Dendritic cell treated with granulocyte-macrophage colony-stimulating factor and Interleukin-4, amounts not matched to agents 40 ng/mL and 50 ng/mL, for 4 days (primary cell): ENCODE results near the gene ANKAR.
"Not testable (repeated sequence)": the region's sequence is repeated elsewhere in the genome, so short reads cannot be mapped to it uniquely, and the experiment has no call there.

Experiments
- H3K27ac Mint-ChIP-seq: one replicate; pipeline ENCODE4 v1.8.0; 2022; ENCODE audit warnings: mild to moderate bottlenecking, mixed read lengths
- H3K27me3 Mint-ChIP-seq: one replicate; pipeline ENCODE4 v1.8.0; 2022; ENCODE audit warnings: mild to moderate bottlenecking, mixed read lengths
- H3K36me3 Mint-ChIP-seq: one replicate; pipeline ENCODE4 v1.8.0; 2022; ENCODE audit warnings: low read depth, mixed read lengths
- H3K4me1 Mint-ChIP-seq: one replicate; pipeline ENCODE4 v1.8.0; 2022; ENCODE audit warnings: low read depth, mixed read lengths
- H3K4me3 Mint-ChIP-seq: one replicate; pipeline ENCODE4 v1.8.0; 2022; ENCODE audit warnings: mild to moderate bottlenecking, moderate library complexity, mixed read lengths
- H3K9me3 Mint-ChIP-seq: one replicate; pipeline ENCODE4 v1.8.0; 2022; ENCODE audit warnings: mixed read lengths
- intact Hi-C: fragments of 100-400 bp; cut with micrococcal nuclease; formaldehyde crosslinking; loops from one replicate; pipeline ENCODE4 v1.15.0; 2022

The ANKAR gene

GRCh38 chr2:189663319-189663718, 11.2 kb upstream of the ANKAR start:
- H3K4me3 Mint-ChIP-seq, H3K27ac Mint-ChIP-seq, H3K27me3 Mint-ChIP-seq, H3K9me3 Mint-ChIP-seq: not testable (repeated sequence)
- H3K4me1 Mint-ChIP-seq, result peaks cover 16% of the 10 kb centered on the region
- peaks cover 31% of the 10 kb centered on the region for H3K36me3 Mint-ChIP-seq
- intact Hi-C loops, result loop anchor here (5.0 kb wide), 3 partner anchors 99 to 659 kb away; partner anchors contain the start of genes ORMDL1, OSGEPL1 and PMS1

DNA sequence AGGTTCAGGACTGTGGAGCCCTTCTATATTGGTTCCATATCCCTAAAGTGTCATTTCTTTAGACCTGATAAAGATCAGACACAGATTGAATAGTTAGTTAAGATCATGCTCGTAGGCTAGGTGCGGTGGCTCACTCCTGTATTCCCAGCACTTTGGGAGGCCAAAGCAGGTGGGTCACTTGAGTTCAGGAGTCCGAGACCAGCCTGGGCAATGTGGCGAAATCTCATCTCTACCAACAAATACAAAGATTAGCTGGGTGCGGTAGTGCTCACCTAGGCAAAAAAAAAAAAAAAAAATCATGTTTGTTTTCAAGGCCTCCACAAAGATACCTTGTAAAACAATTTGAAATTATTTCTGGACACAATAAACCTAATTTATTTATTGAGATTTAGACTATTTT, 4.6 kb upstream of the ANKAR start:
- no peaks in the 10 kb centered on the region for H3K9me3 Mint-ChIP-seq
- H3K27me3 Mint-ChIP-seq, result no peaks in the 10 kb centered on the region
- peaks cover 69% of the 10 kb centered on the region for H3K36me3 Mint-ChIP-seq
- no peak overlapping the region for H3K27ac Mint-ChIP-seq
- H3K4me1 Mint-ChIP-seq, result peaks cover 12% of the 10 kb centered on the region
- intact Hi-C loops, result loop anchor here (5.0 kb wide), 1 partner anchor 107 kb away; no protein-coding TSS in a partner anchor
- no peak overlapping the region for H3K4me3 Mint-ChIP-seq

GRCh38 chr2:189673661-189674373, 653 bp upstream of the ANKAR start:
- Mint-ChIP-seq H3K9me3 (peaks cover 13% of the 10 kb centered on the region), H3K27ac (peak overlapping the region; percentile 96), H3K27me3 (no peaks in the 10 kb centered on the region), H3K4me3 (peak overlapping the region; percentile 83), H3K36me3 (peaks cover 52% of the 10 kb centered on the region), H3K4me1 (peaks cover 18% of the 10 kb centered on the region)
- intact Hi-C loops, result loop anchor here (1.0 to 5.0 kb wide), 3 partner anchors 13 to 103 kb away; partner anchors contain the start of gene ASNSD1

DNA sequence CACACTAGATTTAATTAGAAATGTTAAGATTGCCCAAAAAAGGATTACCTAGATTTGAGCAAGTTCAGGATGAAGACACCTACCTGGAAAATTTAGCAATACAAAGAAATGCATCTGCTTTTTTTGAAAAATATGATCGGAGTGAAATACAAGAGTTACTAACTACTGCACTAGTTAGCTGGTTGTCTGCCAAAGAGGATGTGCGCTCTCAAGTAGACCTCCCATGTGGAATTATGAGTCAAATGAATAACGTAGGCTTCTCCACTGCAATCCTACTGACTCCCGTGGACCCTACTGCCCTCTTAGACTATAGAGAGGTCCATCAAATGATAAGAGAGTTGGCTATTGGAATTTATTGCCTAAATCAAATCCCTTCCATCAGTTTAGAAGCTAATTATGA, 2.0 kb downstream of the ANKAR start:
- H3K4me3 Mint-ChIP-seq, result no peak overlapping the region
- peaks cover 20% of the 10 kb centered on the region for H3K9me3 Mint-ChIP-seq
- intact Hi-C loops, result no loop called here
- no peaks in the 10 kb centered on the region for H3K27me3 Mint-ChIP-seq
- H3K4me1 Mint-ChIP-seq, result peaks cover 35% of the 10 kb centered on the region
- H3K27ac Mint-ChIP-seq, result no peak overlapping the region
- peaks cover 26% of the 10 kb centered on the region for H3K36me3 Mint-ChIP-seq

DNA sequence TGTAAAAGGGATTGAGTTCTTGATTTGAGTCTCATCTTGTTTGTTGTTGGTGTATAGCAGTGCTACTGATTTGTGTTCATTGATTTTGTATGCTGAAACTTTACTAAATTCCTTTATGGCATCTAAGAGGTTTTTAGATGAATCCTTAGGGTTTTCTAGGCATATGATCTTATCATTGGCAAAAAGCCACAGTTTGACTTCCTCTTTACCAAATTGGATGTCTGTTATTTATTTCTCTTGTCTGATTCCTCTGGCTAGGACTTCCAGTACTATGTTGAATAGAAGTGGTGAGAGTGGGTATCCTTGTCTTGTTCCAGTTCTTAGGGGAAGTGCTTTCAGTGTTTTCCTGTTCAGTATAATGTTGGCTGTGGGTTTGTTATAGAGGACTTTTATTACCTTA, 4.8 kb downstream of the ANKAR start:
- H3K27me3 Mint-ChIP-seq, result no peaks in the 10 kb centered on the region
- peaks cover 20% of the 10 kb centered on the region for H3K9me3 Mint-ChIP-seq
- H3K27ac Mint-ChIP-seq, result no peak overlapping the region
- H3K4me1 Mint-ChIP-seq, result peaks cover 23% of the 10 kb centered on the region
- H3K4me3 Mint-ChIP-seq, result no peak overlapping the region
- peaks cover 13% of the 10 kb centered on the region for H3K36me3 Mint-ChIP-seq
- intact Hi-C loops, result no loop called here

GRCh38 chr2:189681203-189681602, 6.7 kb downstream of the ANKAR start:
- Mint-ChIP-seq H3K27ac (no peak overlapping the region), H3K4me1 (peaks cover 26% of the 10 kb centered on the region), H3K36me3 (peaks cover 13% of the 10 kb centered on the region), H3K27me3 (no peaks in the 10 kb centered on the region), H3K9me3 (peaks cover 20% of the 10 kb centered on the region), H3K4me3 (no peak overlapping the region)
- intact Hi-C loops, result no loop called here

DNA sequence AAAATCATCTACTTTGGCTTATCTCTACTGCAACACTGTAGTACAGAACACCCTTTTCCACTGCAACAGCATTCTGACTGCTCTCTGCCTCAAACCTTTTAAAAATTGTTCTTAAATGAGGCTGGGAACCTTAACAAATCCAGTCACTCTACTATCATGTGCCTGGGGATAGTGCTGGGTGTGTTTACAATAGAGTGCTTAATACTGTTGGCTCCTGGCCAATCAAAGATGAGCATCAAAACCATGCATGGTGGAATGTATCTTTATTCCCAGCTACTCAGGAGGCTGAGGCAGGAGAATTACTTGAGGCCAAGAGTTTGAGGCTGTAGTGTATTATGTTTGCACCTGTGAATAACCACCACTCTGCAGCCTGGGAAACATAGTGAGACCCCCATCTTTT, 7.4 kb downstream of the ANKAR start:
- Mint-ChIP-seq H3K36me3 (peaks cover 13% of the 10 kb centered on the region), H3K4me1 (peaks cover 26% of the 10 kb centered on the region)

GRCh38 chr2:189683348-189683747, 8.9 kb downstream of the ANKAR start:
- intact Hi-C loops, result no loop called here
- no peaks in the 10 kb centered on the region for H3K27me3 Mint-ChIP-seq
- H3K9me3 Mint-ChIP-seq, result peaks cover 12% of the 10 kb centered on the region
- H3K36me3 Mint-ChIP-seq, result peaks cover 2% of the 10 kb centered on the region
- no peak overlapping the region for H3K27ac Mint-ChIP-seq
- no peak overlapping the region for H3K4me3 Mint-ChIP-seq
- peaks cover 26% of the 10 kb centered on the region for H3K4me1 Mint-ChIP-seq

More for the DNA sequence above, 7.4 kb downstream of the ANKAR start:
- intact Hi-C loops, result no loop called here
- Mint-ChIP-seq H3K27ac (no peak overlapping the region), H3K9me3 (peaks cover 20% of the 10 kb centered on the region), H3K27me3 (no peaks in the 10 kb centered on the region), H3K4me3 (no peak overlapping the region)

- intact Hi-C loops, result no loop called here
- Mint-ChIP-seq H3K4me1 (peaks cover 17% of the 10 kb centered on the region), H3K27ac (no peak overlapping the region)
These were observed 10.3 kb downstream of the ANKAR start for GRCh38 chr2:189684811-189685210.

GRCh38 chr2:189685540-189686229, 11.2 kb downstream of the ANKAR start:
- intact Hi-C loops, result no loop called here
- H3K36me3 Mint-ChIP-seq, result no peaks in the 10 kb centered on the region
- peaks cover 9% of the 10 kb centered on the region for H3K4me1 Mint-ChIP-seq
- no peak overlapping the region for H3K27ac Mint-ChIP-seq
- no peak overlapping the region for H3K4me3 Mint-ChIP-seq
- no peaks in the 10 kb centered on the region for H3K9me3 Mint-ChIP-seq
- no peaks in the 10 kb centered on the region for H3K27me3 Mint-ChIP-seq

More at GRCh38 chr2:189684811-189685210, 10.3 kb downstream of the ANKAR start:
- H3K4me3 Mint-ChIP-seq, result no peak overlapping the region
- no peaks in the 10 kb centered on the region for H3K27me3 Mint-ChIP-seq
- H3K36me3 Mint-ChIP-seq, result no peaks in the 10 kb centered on the region
- H3K9me3 Mint-ChIP-seq, result no peaks in the 10 kb centered on the region

GRCh38 chr2:189687796-189688195, 13.3 kb downstream of the ANKAR start:
- H3K4me1 Mint-ChIP-seq, H3K27me3 Mint-ChIP-seq, intact Hi-C loops, H3K27ac Mint-ChIP-seq, H3K4me3 Mint-ChIP-seq, H3K36me3 Mint-ChIP-seq, H3K9me3 Mint-ChIP-seq: not testable (repeated sequence)

- Mint-ChIP-seq H3K4me3 (no peak overlapping the region), H3K36me3 (no peaks in the 10 kb centered on the region), H3K27me3 (no peaks in the 10 kb centered on the region), H3K9me3 (no peaks in the 10 kb centered on the region), H3K4me1 (no peaks in the 10 kb centered on the region), H3K27ac (no peak overlapping the region)
- intact Hi-C loops, result no loop called here
These were observed 21.8 kb downstream of the ANKAR start for GRCh38 chr2:189696223-189696622.

- Mint-ChIP-seq H3K27me3 (no peaks in the 10 kb centered on the region), H3K36me3 (no peaks in the 10 kb centered on the region), H3K27ac (no peak overlapping the region), H3K4me1 (no peaks in the 10 kb centered on the region), H3K4me3 (no peak overlapping the region), H3K9me3 (no peaks in the 10 kb centered on the region)
- intact Hi-C loops, result loop anchor here (1.0 kb wide), 2 partner anchors 24 to 37 kb away; partner anchors contain the start of genes ANKAR and ASNSD1
These were observed 23.8 kb downstream of the ANKAR start for GRCh38 chr2:189698020-189698887.

DNA sequence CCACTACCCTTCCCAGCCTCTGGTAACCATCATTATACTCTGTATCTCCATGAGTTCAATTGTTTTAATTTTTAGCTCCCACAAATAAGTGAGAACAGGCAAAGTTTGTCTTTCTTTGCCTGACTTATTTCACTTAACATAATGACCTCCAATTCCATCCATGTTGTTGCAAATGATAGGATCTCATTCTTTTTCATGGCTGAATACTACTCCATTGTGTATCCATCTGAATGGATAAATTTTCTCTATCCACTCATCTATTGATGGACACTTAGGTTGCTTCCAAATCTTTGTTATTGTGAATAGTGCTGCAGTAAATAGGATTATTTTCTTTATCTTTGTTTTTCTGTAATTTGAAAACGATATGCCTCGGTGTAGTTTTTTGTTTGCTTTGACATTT, 26.2 kb downstream of the ANKAR start:
- H3K9me3 Mint-ChIP-seq, result no peaks in the 10 kb centered on the region

More for the DNA sequence above, 26.2 kb downstream of the ANKAR start:
- H3K36me3 Mint-ChIP-seq, result no peaks in the 10 kb centered on the region
- no peak overlapping the region for H3K27ac Mint-ChIP-seq
- H3K4me1 Mint-ChIP-seq, result no peaks in the 10 kb centered on the region
- intact Hi-C loops, result no loop called here
- H3K27me3 Mint-ChIP-seq, result no peaks in the 10 kb centered on the region
- no peak overlapping the region for H3K4me3 Mint-ChIP-seq
